ENCODE data around the gene RASGRF1. TPM values are rescaled to one million over a fixed set of nuclear protein-coding genes. Genes with fewer than 3 reads are reported as not detected.

Gene RASGRF1
- total and polyA plus RNA-seq, 2 donors (not counting 1 experiment from before 2014, with no cell fraction given), result 0.09 TPM; not detected in 1

DNA sequence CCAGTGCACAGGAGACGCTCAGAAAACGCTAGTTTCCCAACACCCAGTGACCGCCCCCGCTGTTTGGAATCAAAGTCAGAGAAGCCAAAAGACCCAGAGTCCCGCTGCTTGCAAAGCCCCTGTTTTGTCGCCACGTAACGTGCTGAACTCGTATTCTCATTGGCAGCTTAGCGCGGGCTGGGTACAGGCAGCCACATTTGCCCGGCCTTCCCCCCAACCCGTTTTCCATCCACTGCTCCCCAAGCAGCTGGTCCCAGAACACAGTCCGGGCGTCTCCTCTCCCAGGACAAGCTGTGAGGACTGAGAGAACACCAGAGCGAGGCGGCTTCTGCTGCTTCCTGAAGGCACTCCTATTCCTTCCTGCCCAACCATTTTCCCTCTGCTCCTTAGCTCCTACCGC, 54.8 kb downstream of the RASGRF1 start:
- DNase-seq (ENCODE audit: low read depth in 2 of 2), result no peak
- TF ChIP-seq, protein P1, sequence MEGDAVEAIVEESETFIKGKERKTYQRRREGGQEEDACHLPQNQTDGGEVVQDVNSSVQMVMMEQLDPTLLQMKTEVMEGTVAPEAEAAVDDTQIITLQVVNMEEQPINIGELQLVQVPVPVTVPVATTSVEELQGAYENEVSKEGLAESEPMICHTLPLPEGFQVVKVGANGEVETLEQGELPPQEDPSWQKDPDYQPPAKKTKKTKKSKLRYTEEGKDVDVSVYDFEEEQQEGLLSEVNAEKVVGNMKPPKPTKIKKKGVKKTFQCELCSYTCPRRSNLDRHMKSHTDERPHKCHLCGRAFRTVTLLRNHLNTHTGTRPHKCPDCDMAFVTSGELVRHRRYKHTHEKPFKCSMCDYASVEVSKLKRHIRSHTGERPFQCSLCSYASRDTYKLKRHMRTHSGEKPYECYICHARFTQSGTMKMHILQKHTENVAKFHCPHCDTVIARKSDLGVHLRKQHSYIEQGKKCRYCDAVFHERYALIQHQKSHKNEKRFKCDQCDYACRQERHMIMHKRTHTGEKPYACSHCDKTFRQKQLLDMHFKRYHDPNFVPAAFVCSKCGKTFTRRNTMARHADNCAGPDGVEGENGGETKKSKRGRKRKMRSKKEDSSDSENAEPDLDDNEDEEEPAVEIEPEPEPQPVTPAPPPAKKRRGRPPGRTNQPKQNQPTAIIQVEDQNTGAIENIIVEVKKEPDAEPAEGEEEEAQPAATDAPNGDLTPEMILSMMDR (conservative IDR thresholded peaks at IDR 0.05 in 1 of 2, IDR thresholded peaks at IDR 0.05 in 1 of 2; ENCODE audit: low read depth in 1 of 2, low read length in 2 of 2), result no peak
- no peak for TF ChIP-seq EZH2 (IDR thresholded peaks at IDR 0.05; ENCODE audit: low read length, missing control alignments)
- Histone ChIP-seq H2AFZ (ENCODE audit: low read length) (no peak overlapping the region), H3K27me3 (ENCODE audit: control insufficient read depth, insufficient read depth, low read length) (peaks cover 8% of the 10 kb centered on the region), H4K20me1 (ENCODE audit: control insufficient read depth, extremely low read depth, insufficient read depth, low read length) (no peaks in the 10 kb centered on the region), H3K79me2 (ENCODE audit: control insufficient read depth, insufficient read depth, low read length) (no peaks in the 10 kb centered on the region), H3K36me3 (ENCODE audit: control insufficient read depth, insufficient read depth, low read length) (no peaks in the 10 kb centered on the region), H3K9ac (ENCODE audit: insufficient read depth, low read length) (no peak overlapping the region), H3K4me2 (ENCODE audit: extremely low read depth, insufficient read depth, low read length) (no peak overlapping the region), H3K27ac (ENCODE audit: insufficient read depth, low read length) (no peak overlapping the region), H3K4me3 (replicated peaks in 1 of 4; ENCODE audit: control extremely low read depth in 1 of 4, insufficient read depth in 1 of 4, low read depth in 3 of 4, low read length in 4 of 4) (no peak overlapping the region), H3K4me1 (ENCODE audit: control insufficient read depth, extremely low read depth, insufficient read depth, low read length) (no peaks in the 10 kb centered on the region), H3K9me3 (ENCODE audit: control insufficient read depth, insufficient read depth, low read depth, low read length) (no peaks in the 10 kb centered on the region)

DNA sequence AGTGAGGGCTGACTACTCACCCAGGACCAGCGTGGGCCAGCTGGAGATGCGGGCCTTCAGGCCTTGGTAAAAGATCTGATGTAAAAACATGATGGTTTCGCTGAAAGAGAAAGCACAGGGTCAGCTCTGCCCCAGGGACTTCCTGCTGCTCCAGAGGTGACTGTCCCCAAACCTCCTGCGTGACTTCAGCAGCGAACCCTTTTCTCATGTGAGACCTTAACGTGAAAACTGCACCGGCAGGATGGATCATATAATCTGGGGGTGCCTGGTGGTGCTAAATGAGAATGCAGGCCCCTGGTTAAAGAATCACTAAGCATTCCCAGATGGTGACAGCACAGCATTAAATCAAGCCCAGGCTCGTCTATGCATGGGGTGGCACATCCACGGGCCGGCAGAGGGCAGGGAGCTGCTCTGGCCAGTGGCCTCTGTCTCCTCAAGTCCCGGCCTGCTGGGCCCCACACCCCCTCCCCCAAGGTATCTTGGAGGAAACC, 55.4 kb downstream of the RASGRF1 start:
- Histone ChIP-seq H3K79me2 (ENCODE audit: control insufficient read depth, insufficient read depth, low read length) (no peaks in the 10 kb centered on the region), H3K4me2 (ENCODE audit: extremely low read depth, insufficient read depth, low read length) (no peak overlapping the region), H3K4me1 (ENCODE audit: control insufficient read depth, extremely low read depth, insufficient read depth, low read length) (no peaks in the 10 kb centered on the region), H3K4me3 (replicated peaks in 1 of 4; ENCODE audit: control extremely low read depth in 1 of 4, insufficient read depth in 1 of 4, low read depth in 3 of 4, low read length in 4 of 4) (no peak overlapping the region), H3K9ac (ENCODE audit: insufficient read depth, low read length) (no peak overlapping the region), H4K20me1 (ENCODE audit: control insufficient read depth, extremely low read depth, insufficient read depth, low read length) (no peaks in the 10 kb centered on the region), H3K9me3 (ENCODE audit: control insufficient read depth, insufficient read depth, low read depth, low read length) (no peaks in the 10 kb centered on the region), H3K36me3 (ENCODE audit: control insufficient read depth, insufficient read depth, low read length) (no peaks in the 10 kb centered on the region), H3K27me3 (ENCODE audit: control insufficient read depth, insufficient read depth, low read length) (peaks cover 8% of the 10 kb centered on the region), H3K27ac (ENCODE audit: insufficient read depth, low read length) (no peak overlapping the region), H2AFZ (ENCODE audit: low read length) (no peak overlapping the region)
- no peak for DNase-seq (ENCODE audit: low read depth in 2 of 2)
- no peak for TF ChIP-seq EZH2 (IDR thresholded peaks at IDR 0.05; ENCODE audit: low read length, missing control alignments)
- TF ChIP-seq, protein P1 (conservative IDR thresholded peaks at IDR 0.05 in 1 of 2, IDR thresholded peaks at IDR 0.05 in 1 of 2; ENCODE audit: low read depth in 1 of 2, low read length in 2 of 2), result peak in 1 of 2 donors; percentile 10

DNA sequence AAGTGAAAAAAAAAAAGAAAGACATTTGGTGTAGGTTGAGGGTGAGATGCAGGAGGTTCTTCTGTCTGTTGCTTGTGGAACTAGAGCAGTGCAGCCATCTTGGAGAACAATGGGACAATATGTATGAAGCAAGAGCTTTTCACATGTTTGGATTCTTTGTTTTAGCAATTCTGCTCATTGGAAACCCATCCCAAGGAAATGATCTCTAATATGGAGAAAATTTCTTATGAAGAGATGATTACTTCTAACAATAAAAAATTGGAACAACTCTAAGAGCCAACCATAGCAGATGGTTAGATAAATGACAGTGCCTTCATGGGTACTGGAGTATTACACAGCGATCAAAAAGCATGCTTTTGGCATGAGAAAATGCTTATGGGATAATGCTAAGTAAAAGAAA, 56.3 kb downstream of the RASGRF1 start:
- H3K27ac ChIP-seq (ENCODE audit: insufficient read depth, low read length), result no peak overlapping the region
- H3K4me3 ChIP-seq (replicated peaks in 1 of 4; ENCODE audit: control extremely low read depth in 1 of 4, insufficient read depth in 1 of 4, low read depth in 3 of 4, low read length in 4 of 4), result no peak overlapping the region
- H3K79me2 ChIP-seq (ENCODE audit: control insufficient read depth, insufficient read depth, low read length), result no peaks in the 10 kb centered on the region
- TF ChIP-seq EZH2 (IDR thresholded peaks at IDR 0.05; ENCODE audit: low read length, missing control alignments), result no peak
- TF ChIP-seq, protein P1 (conservative IDR thresholded peaks at IDR 0.05 in 1 of 2, IDR thresholded peaks at IDR 0.05 in 1 of 2; ENCODE audit: low read depth in 1 of 2, low read length in 2 of 2), result no peak
- H4K20me1 ChIP-seq (ENCODE audit: control insufficient read depth, extremely low read depth, insufficient read depth, low read length), result no peaks in the 10 kb centered on the region
- H3K4me1 ChIP-seq (ENCODE audit: control insufficient read depth, extremely low read depth, insufficient read depth, low read length), result no peaks in the 10 kb centered on the region
- no peak overlapping the region for H3K9ac ChIP-seq (ENCODE audit: insufficient read depth, low read length)
- no peak for DNase-seq (ENCODE audit: low read depth in 2 of 2)
- H3K27me3 ChIP-seq (ENCODE audit: control insufficient read depth, insufficient read depth, low read length), result peaks cover 8% of the 10 kb centered on the region
- no peaks in the 10 kb centered on the region for H3K9me3 ChIP-seq (ENCODE audit: control insufficient read depth, insufficient read depth, low read depth, low read length)
- no peaks in the 10 kb centered on the region for H3K36me3 ChIP-seq (ENCODE audit: control insufficient read depth, insufficient read depth, low read length)
- H2AFZ ChIP-seq (ENCODE audit: low read length), result no peak overlapping the region
- H3K4me2 ChIP-seq (ENCODE audit: extremely low read depth, insufficient read depth, low read length), result no peak overlapping the region
